HCT116 (cell line): ENCODE measurements around the gene KIF5C. TPM values are rescaled to one million over a fixed set of nuclear protein-coding genes. Genes with fewer than 3 reads are reported as not detected.

Source experiments
- ATAC-seq: fragments of 200-7000 bp; cut with Tn5 transposase; 2 replicates; pipeline ENCODE4 v1.9.1; 2020; ENCODE audit warnings: mild to moderate bottlenecking, moderate library complexity
- BruUV-seq: library from RNA; stranded (reverse); fragments of 400-500 nt; replicated peaks from 2 replicates; lab custom pipeline; 2021; lab: Mats Ljungman, UMichigan
- CTCF ChIA-PET: fragments of 300-600 bp; sonication (Branson Sonifier 250); formaldehyde crosslinking; loops from one replicate; lab custom pipeline; 2021; ENCODE audit warnings: antibody characterized with exemption; lab: Charles Lee
- POLR2A ChIA-PET: fragments of 300-600, 350-600 bp; sonication (Branson Sonifier 250); formaldehyde crosslinking; loops from one replicate; lab custom pipeline; 2021; ENCODE audit warnings: antibody characterized with exemption; lab: Charles Lee
- RAD21 ChIA-PET, 2 experiments: fragments of 300-600 bp; sonication (Branson Sonifier 250); formaldehyde crosslinking; loops; one replicate each; lab custom pipeline; 2023; ENCODE audit warnings: low total read pairs in 2 of 2; ENCODE audit not compliant: uncharacterized antibody in 2 of 2, unreplicated experiment in 2 of 2, low non-redundant PET in 1 of 2; lab: Charles Lee
- DNase-seq: peaks from one replicate; pipeline ENCODE4 v3.0.0-alpha.2; 2010; ENCODE audit warnings: low read depth, low spot score
- H2AFZ ChIP-seq: fragments of 200-600 bp; shearing (Covaris generic), sonication (generic); 2 replicates; pipeline ENCODE4 v1.6.1; 2017; ENCODE audit warnings: low read depth, mixed run types, mixed read lengths, antibody characterized with exemption, low read length; ENCODE audit not compliant: poor library complexity, severe bottlenecking
- H3K27ac ChIP-seq: 2 replicates; pipeline ENCODE4 v1.5.1; 2012; ENCODE audit warnings: low read depth, low read length
- H3K27me3 ChIP-seq: fragments of 200-600 bp; sonication (generic); 2 replicates; pipeline ENCODE4 v1.6.1; 2016; ENCODE audit warnings: mixed run types, low read length, mixed read lengths; ENCODE audit not compliant: insufficient read depth
- H3K36me3 ChIP-seq, 2 experiments: fragments of 200-500 bp in 1 of 2; fragments of 200-600 bp in 1 of 2; sonication (Bioruptor generic) in 1 of 2; sonication (generic) in 1 of 2; 2 replicates each; pipeline versions ENCODE4 v1.5.1 to v1.6.1; 2014 to 2016; ENCODE audit warnings: low read length in 2 of 2, inconsistent platforms in 1 of 2, mixed read lengths in 1 of 2, mixed run types in 1 of 2; ENCODE audit not compliant: insufficient read depth in 2 of 2, control insufficient read depth in 1 of 2
- H3K4me1 ChIP-seq, 2 experiments: fragments of 200-600 bp in 1 of 2; sonication (generic) in 1 of 2; 2 replicates each; pipeline versions ENCODE4 v1.5.1 to v1.6.1; 2012 to 2017; ENCODE audit warnings: low read length in 2 of 2, inconsistent platforms in 1 of 2, mild to moderate bottlenecking in 1 of 2, mixed read lengths in 1 of 2, mixed run types in 1 of 2, moderate library complexity in 1 of 2; ENCODE audit not compliant: insufficient read depth in 2 of 2, control insufficient read depth in 1 of 2
- H3K4me2 ChIP-seq: fragments of 200-600 bp; sonication (generic); 2 replicates; pipeline ENCODE4 v1.6.1; 2017; ENCODE audit warnings: mixed run types, low read length, mixed read lengths
- H3K4me3 ChIP-seq, 2 experiments: fragments of 200-600 bp in 1 of 2; sonication (generic) in 1 of 2; replicated peaks in 1 of 2; 2 replicates each; pipeline ENCODE4 v1.5.1; 2011 to 2016; ENCODE audit warnings: low read length in 2 of 2, control low read depth in 1 of 2, low read depth in 1 of 2, mild to moderate bottlenecking in 1 of 2, mixed read lengths in 1 of 2, mixed run types in 1 of 2
- H3K79me2 ChIP-seq: fragments of 200-600 bp; sonication (generic); 2 replicates; pipeline ENCODE4 v1.6.1; 2017; ENCODE audit warnings: mild to moderate bottlenecking, mixed run types, low read length, moderate library complexity, mixed read lengths; ENCODE audit not compliant: insufficient read depth
- H3K9ac ChIP-seq: fragments of 200-600 bp; sonication (generic); 2 replicates; pipeline ENCODE4 v1.6.1; 2016; ENCODE audit warnings: low read length, mixed read lengths
- H3K9me2 ChIP-seq: fragments of 200-600 bp; sonication (generic), shearing (Covaris generic); 2 replicates; pipeline ENCODE4 v1.6.1; 2017; ENCODE audit warnings: mixed run types, mild to moderate bottlenecking, moderate library complexity; ENCODE audit not compliant: insufficient read depth
- H3K9me3 ChIP-seq, 2 experiments: fragments of 200-500 bp in 1 of 2; fragments of 200-600 bp in 1 of 2; sonication (Bioruptor generic) in 1 of 2; sonication (generic) in 1 of 2; 2 replicates each; pipeline ENCODE4 v1.6.1; 2014 to 2017; ENCODE audit warnings: low read length in 2 of 2, mixed read lengths in 2 of 2, inconsistent platforms in 1 of 2, low read depth in 1 of 2, mild to moderate bottlenecking in 1 of 2, mixed run types in 1 of 2, moderate library complexity in 1 of 2; ENCODE audit not compliant: control insufficient read depth in 1 of 2, insufficient read depth in 1 of 2
- H4K20me1 ChIP-seq: fragments of 200-600 bp; sonication (generic), shearing (Covaris generic); 2 replicates; pipeline ENCODE4 v1.6.1; 2017; ENCODE audit warnings: mixed run types, mild to moderate bottlenecking, moderate library complexity; ENCODE audit not compliant: insufficient read depth
- ATF3 ChIP-seq: IDR thresholded peaks from 2 replicates; pipeline ENCODE4 v1.6.1; 2012
- EGR1 ChIP-seq: IDR thresholded peaks from 2 replicates; pipeline ENCODE4 v1.6.1; 2012; ENCODE audit warnings: low read depth
- ELF1 ChIP-seq: IDR thresholded peaks from 2 replicates; pipeline ENCODE4 v1.6.1; 2012; ENCODE audit warnings: low read depth, borderline replicate concordance
- JUND ChIP-seq: IDR thresholded peaks from 2 replicates; pipeline ENCODE4 v1.6.1; 2012
- POLR2A ChIP-seq: IDR thresholded peaks from 2 replicates; pipeline ENCODE4 v1.7.0; 2011; ENCODE audit warnings: borderline replicate concordance; ENCODE audit not compliant: insufficient read depth, insufficient read length; ENCODE audit errors: extremely low read depth
- POLR2AphosphoS5 ChIP-seq: IDR thresholded peaks from 2 replicates; pipeline ENCODE4 v1.6.1; 2011; ENCODE audit warnings: mild to moderate bottlenecking, low read depth, low read length, moderate library complexity
- RAD21 ChIP-seq: IDR thresholded peaks from 2 replicates; pipeline ENCODE4 v1.6.1; 2012; ENCODE audit warnings: low read depth, mild to moderate bottlenecking
- REST ChIP-seq: IDR thresholded peaks from 2 replicates; pipeline ENCODE4 v1.6.1; 2012; ENCODE audit warnings: low read depth
- SRF ChIP-seq: IDR thresholded peaks from 2 replicates; pipeline ENCODE4 v1.6.1; 2012; ENCODE audit warnings: low read depth
- ZFX ChIP-seq: fragments of 450-650 bp; IDR thresholded peaks from 2 replicates; pipeline ENCODE4 v1.6.1; 2017
- intact Hi-C: fragments of 100-400 bp; cut with micrococcal nuclease; formaldehyde crosslinking; loops from 2 replicates; pipeline ENCODE4 v1.10.0; 2022
- total RNA-seq: library from RNA; stranded (reverse); gene quantifications from one replicate; pipeline ENCODE4 v1.2.1, GENCODE V29; 2021; ENCODE audit not compliant: unreplicated experiment

KIF5C gene
- total RNA-seq, 1 experiment from 2014 or later, result 6.5 TPM

- Histone ChIP-seq H3K4me2 (no peak overlapping the region), H3K27ac (no peak overlapping the region), H3K27me3 (no peaks in the 10 kb centered on the region), H3K9ac (no peak overlapping the region), H3K9me2 (no peaks in the 10 kb centered on the region), H2AFZ (no peak overlapping the region), H3K36me3 (no peaks in the 10 kb centered on the region), H3K9me3 (no peaks in the 10 kb centered on the region), H3K79me2 (no peaks in the 10 kb centered on the region), H3K4me1 (peaks cover 7 to 17% of the 10 kb centered on the region in 2 experiments), H3K4me3 (no peak overlapping the region), H4K20me1 (no peaks in the 10 kb centered on the region)
- CTCF ChIA-PET, result no interaction called here
- POLR2A ChIA-PET, result no interaction called here
- no peak for TF ChIP-seq ZFX
- TF ChIP-seq POLR2AphosphoS5, result no peak
- TF ChIP-seq POLR2A, result no peak
- TF ChIP-seq RAD21, result no peak
- no peak for TF ChIP-seq ELF1
- TF ChIP-seq SRF, result no peak
- TF ChIP-seq ATF3, result no peak
- TF ChIP-seq EGR1, result no peak
- no peak for TF ChIP-seq JUND
- TF ChIP-seq REST, result no peak
- intact Hi-C loops, result no loop called here
- DNase-seq (no peak), ATAC-seq (no peak)
- RAD21 ChIA-PET, result no interaction called here
- BruUV-seq, result no TSS peak
Observed at GRCh38 chr2:148930046-148930775, 55.2 kb downstream of the KIF5C start.
